Superior temporal gyrus (tissue), 1 donor: Measurements from ENCODE around the gene SPRED3.
"Not testable (repeated sequence)": the region's sequence is repeated elsewhere in the genome, so short reads cannot be mapped to it uniquely, and the experiment has no call there.

ENCODE experiments used
- DNase-seq: peaks from one replicate; pipeline ENCODE4 v3.0.0-alpha.2; 2016; ENCODE audit errors: extremely low spot score

Gene SPRED3, protein sequence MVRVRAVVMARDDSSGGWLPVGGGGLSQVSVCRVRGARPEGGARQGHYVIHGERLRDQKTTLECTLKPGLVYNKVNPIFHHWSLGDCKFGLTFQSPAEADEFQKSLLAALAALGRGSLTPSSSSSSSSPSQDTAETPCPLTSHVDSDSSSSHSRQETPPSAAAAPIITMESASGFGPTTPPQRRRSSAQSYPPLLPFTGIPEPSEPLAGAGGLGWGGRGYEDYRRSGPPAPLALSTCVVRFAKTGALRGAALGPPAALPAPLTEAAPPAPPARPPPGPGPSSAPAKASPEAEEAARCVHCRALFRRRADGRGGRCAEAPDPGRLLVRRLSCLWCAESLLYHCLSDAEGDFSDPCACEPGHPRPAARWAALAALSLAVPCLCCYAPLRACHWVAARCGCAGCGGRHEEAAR

DNA sequence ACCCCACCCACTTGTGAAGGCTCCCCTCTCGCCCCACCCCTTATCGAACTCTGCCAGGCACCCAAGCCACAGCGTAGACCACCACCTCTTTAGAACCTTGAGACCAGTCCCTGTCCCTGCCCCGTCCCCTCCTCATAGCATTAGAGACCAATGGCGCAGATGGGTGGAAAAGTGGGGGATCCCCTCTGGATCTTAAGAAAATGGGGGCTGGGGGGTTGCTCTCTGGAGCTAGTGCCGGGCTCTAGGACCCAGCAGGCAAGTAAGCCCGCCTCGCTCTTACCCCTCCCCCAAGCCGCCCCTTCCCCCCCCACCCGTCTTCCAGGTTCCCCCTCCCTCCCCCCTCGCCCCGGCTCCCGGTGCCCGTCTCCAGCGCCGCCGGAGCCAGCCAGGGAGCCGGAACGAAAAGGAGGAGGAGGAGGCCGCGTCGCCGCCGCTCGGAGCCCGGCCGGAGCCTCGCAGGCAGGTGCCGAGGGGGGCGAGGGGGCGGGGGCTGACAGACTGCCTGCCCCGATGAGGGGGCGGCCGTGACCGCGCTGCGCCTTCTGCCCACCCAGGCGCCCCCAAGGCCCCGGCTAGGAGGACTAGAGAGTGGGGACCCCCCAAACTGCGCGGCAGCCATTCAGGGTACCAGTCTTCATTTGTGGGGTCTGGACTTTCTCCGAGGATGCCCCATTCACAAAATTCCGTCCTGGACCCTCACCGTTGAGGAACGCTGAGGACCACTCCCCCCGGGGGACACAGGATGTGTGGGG lies at the start of gene SPRED3:
Gene SPRED3 (plus strand): TSS at position 349 of the 752 bp plus-strand sequence. CDS start 1,606 bp downstream, outside the sequence.
- no peak for DNase-seq

DNA sequence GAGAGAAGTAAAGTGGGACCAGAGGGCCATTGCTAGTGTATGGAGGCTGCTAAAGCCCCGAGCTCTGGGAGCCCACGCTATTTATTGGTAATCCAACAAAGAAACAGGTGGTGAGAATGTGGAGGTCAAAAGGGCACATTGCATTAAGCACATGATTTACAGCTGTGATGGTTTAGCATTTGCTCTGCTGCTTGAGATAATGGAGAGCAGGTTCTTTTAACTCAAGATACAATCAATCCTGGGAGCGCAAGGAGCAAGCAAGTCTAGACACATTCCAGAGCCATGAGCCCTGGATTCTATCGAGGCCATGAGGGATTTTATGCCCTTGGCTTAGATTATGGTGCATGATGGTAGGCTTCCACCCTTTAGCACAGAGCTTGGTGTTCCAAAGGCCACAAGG lies 49.5 kb upstream of the SPRED3 start:
- DNase-seq: not testable (repeated sequence)

DNA sequence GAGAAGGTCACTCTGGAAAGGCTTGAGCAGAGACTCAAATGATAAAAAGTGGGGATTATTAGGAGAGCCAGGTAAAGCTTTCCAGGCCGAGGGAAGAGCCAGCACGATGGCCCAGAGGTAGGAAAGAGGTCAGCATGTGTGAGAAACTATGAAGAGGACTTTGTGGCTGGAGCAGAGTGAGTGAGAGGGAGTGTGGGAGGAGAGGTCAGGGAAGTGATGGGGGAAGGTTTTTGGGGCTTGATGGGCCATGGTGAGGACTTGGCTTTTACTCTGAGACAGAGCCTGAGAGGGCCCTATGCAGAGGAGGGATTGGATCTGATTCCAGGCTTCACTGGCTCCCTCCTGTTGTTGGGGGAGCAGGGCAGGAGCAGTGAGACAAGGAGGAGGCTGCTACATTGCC lies 47.6 kb upstream of the SPRED3 start:
- no peak for DNase-seq

DNA sequence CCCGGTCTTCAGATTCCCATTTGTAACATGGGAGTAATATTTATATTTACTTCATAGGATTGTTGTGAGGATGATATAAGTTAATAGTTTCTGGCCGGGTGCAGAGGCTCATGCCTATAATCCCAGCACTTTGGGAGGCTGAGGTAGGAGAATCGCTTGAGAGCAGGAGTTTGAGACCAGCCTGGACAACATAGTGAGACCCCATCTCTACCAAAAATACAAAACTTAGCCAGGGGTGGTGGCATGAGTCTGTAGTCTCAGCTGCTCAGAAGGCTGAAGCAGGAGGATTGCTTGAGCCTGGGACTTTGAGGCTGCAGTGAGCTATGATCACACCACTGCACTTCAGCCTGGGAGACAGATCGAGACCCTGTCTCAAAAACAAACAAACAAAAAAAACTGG lies 41.7 kb upstream of the SPRED3 start:
- no peak for DNase-seq

DNA sequence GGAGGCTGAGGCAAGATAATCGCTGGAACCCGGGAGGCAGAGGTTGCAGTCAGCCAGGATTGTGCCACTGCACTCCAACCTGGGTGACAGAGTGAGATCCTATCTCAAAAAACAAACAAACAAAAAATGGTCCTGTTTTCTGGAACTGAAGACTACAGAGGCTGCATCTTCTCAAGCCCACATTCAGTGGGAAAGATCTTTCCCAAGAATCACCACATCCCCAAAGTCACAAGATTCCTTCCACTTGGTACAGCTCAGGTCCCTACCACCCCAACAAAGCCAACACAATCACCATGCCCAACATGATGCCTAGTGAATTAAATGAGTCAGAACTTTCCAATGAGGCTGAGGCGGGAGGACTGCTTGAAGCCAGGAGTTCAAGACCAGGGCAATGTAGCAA lies 37.6 kb upstream of the SPRED3 start:
- no peak for DNase-seq

DNA sequence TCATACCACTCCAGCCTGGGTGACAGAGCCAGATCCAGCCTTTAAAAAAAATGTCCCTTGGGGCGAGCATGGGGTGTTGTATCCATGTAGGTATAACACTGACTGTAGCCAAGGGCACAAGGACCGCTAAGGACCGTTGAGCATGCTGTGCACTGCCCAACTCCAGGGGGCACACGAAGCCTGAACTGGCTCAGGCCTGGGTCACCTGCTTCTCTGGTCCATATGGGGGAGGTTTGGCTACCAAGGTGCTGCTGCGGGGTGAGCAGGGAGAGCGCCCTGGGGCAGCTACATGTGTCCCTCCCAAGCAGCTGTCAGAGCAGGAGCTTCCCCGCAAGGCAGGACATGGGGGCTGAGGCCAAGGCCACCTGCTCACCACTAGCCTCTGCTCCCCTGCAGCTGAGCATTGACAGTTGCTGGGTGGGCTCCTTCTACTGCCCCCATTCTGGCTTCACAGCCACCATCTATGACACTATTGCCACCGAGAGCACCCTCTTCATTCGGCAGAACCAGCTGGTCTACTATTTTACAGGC lies 36.6 kb upstream of the SPRED3 start:
- no peak for DNase-seq

DNA sequence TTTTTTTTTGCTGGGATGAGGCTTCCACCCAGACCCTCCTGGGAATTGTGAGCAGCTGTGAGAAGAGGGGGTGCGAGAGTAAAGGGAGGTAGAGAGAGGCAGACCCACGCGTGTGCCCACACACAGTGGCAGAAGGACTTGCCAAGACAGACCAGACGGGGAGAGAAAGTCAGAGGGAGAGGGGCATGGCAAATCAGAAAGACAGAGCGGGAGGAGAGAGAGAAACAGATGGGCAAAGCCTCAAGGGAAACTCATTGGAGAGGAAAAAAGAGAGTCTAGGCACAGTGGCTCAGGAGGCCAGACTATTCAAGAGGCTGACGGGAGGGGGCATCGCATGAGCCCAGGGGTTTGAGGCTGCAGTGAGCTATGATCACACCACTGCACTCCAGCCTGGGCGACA lies 35.9 kb upstream of the SPRED3 start:
- no peak for DNase-seq

DNA sequence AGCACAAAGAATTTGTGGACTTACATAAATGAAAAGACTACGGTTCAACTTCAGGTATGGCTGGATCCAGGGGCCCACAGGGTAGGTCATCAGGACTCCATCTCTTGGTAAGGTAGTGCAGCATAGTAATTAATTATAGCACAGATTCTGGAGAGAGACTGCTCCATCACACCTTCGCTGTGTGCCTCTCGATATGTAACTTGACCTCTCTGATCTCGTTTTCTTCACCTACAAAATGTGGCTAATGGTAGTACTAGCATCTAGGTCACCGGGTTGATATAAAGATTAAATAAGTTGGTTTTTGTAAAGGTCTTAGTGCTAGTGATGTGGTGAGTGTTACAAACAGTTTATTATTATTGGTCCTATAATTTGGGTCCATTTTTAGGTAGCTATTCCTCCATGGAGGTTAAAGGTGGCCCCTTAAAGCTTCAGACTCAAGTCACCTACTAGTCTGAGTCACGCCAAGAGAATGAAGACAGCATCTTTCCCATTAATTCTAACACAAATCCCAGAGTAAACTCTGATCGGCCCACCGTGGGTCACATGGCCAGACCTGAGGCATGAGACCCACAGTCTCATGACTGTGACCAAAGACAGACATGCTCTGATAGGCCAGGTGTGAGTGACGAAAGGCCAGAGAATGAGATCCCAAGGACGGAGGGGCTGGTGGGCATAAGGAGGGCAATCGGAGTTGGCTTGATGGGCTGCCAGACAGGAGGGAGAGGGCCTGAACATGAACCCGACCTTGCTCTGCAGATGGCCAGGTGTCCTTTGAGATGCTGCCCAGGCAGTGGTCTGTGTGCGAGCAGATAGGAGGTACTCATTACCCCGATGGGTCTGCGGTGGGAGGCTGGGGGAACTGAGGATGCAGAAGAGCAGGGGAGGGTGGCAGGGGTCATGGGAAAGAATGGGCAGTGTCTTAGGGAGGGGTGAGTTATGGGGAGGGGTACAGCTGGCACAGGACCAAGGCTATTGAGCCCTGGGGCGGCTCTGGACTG lies 32.5 kb upstream of the SPRED3 start:
- no peak for DNase-seq

DNA sequence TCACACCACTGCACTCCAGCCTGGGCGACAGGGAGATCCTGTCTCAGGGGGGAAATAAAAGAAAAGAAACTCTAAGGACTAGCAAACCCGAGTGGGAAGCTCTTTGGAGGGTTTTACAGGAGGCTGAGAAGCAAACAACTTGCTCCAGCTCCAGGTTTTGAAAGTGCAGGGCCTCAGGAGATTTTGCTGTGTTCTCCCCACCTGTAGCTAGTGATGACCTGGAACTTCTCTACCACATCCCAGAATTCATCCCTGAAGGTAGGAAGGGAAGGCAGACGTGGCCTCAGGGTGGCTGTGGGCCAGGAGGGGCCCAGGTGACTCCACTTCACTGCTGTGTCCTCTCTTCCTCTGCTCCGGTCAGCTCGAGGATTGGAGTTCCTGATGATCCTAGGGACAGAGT lies 30.4 kb upstream of the SPRED3 start:
- DNase-seq: no peak

DNA sequence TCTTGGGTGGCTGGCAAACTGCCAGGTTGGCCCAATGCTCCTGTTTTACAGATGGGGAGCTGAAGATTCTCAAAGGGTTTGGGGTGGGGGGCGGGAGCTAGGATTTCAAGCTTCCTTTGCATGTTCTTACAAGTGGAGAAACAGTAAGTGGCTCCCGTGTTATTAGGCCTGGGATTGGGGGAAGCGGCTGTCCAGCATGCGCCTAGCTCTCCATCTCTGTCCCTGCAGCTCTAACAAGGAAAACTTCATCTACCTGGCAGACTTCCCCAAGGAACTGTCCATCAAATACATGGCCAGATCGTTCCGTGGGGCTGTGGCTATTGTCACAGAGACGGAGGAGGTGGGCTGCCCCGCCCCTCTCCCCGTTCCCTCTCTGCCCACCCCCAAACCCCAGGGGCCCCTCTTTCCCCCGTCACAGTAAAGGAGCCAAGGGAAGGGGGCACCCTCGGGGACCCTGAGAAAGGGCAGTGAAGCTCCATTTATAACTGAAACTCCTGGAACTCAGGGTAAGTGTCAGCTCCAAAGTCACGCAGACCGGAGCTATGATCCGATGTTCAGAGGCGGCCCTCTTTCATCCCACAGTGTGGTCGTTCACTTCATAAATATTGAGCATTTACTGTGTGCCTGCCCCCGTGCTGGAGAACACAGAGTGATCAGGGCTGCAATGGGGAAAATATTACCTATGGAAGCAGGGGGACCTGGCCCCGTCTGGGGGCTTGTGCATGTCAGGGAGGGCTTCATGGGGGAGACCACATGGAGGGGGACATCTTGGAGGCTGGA lies 29.1 kb upstream of the SPRED3 start:
- no peak for DNase-seq

DNA sequence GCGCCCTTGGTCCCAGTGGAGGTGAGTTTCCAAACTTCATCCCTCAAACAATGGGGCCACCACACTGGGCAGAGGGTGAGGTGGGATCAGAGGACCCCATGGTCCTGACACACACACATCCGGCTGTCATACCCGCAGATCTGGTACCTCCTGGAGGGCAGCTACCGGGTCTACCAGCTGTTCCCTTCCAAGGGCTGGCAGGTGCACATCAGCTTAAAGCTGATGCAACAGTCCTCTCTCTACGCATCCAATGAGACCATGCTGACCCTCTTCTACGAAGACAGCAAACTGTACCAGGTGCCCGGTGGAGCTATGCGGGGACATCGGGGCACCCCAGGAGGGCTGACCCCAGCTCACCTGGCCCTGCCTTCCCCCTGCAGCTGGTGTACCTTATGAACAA lies 28.1 kb upstream of the SPRED3 start:
- DNase-seq: no peak

DNA sequence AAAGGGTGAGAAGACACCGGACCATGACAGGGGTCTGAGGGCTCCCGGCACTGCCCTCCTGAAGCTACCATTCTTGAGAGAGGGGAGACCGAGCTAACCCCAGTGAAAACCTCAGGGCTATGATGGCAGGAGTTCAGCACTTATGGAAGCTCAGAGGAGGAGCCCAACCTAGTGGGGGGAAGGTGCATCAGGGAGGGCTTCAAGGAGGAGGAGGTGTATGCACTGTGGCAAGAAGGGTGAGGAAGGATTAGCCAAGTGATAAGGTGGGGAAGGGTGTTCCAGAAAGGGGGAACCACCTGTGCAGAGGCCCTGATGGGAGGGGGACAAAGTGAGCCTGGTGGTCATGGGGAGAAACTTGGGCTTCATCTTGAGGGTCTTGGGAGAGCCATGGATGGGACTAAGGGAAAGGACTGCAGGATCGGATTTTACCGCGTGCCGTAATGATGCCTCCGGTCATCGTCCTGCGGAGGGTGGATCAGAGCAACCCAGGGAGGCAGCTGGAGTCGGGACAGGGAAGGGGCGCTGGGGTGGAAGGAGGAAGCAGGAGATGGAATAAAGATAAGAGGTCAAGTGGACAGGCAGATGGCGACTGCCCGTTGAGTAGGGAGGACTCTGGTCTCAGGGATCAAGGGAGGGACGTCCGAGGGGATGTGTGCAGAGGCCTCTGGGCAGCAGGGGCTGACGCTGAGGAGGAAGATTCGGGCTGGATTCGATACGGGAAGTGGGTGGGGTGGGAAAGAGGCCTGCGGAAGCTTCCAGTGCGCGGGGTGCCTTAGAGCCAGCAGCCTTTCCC lies 27.5 kb upstream of the SPRED3 start:
- DNase-seq: no peak

DNA sequence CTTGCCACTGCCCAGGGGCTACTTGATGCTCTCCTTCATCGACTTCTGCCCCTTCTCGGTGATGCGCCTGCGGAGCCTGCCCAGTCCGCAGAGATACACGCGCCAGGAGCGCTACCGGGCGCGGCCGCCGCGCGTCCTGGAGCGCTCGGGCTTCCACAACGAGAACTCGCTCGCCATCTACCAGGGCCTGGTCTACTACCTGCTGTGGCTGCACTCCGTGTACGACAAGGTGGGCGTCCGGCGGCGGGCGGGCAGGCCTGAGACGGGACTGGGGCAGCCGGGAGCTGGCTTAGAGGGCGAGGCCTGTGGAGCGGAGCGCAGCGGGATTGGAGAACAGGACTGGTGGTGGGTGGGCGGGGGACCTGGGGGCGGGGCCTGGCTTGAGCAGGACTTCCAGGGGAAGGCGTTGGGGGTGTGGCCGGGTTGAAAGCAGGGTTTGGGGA lies 26.8 kb upstream of the SPRED3 start:
- peak; percentile 27 for DNase-seq

DNA sequence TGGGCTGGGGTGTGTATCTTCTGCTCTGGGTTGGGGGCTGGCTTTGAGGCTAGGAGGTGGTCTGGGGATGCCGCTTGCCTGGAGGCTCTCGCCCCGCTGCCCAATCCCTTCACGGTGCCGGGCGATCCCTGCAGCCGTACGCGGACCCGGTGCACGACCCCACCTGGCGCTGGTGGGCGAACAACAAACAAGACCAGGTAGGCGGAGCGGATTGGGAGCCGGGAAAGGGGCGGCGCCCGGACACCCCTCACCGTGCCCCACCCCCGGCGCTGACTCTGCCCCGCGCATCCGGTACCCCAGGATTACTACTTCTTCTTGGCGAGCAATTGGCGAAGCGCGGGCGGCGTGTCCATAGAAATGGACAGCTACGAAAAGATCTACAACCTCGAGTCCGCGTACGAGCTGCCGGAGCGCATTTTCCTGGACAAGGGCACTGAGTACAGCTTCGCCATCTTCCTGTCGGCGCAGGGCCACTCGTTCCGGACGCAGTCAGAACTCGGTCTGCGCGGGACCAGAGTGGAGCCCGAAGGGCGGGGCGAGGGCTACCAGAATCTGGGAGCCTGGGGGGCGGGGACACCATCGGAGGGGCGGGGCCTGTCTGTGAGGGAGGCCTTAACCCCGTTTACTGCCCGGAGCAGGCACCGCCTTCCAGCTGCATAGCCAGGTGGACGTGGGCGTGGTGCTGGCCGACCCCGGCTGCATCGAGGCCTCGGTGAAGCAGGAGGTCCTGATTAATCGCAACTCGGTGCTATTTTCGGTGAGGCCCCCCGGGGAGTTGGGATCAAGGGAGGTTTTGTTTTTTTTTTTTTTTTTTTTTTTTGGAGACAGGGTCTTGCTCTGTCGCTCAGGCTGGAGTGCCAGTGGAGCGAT lies 26.2 kb upstream of the SPRED3 start:
- DNase-seq: no peak

DNA sequence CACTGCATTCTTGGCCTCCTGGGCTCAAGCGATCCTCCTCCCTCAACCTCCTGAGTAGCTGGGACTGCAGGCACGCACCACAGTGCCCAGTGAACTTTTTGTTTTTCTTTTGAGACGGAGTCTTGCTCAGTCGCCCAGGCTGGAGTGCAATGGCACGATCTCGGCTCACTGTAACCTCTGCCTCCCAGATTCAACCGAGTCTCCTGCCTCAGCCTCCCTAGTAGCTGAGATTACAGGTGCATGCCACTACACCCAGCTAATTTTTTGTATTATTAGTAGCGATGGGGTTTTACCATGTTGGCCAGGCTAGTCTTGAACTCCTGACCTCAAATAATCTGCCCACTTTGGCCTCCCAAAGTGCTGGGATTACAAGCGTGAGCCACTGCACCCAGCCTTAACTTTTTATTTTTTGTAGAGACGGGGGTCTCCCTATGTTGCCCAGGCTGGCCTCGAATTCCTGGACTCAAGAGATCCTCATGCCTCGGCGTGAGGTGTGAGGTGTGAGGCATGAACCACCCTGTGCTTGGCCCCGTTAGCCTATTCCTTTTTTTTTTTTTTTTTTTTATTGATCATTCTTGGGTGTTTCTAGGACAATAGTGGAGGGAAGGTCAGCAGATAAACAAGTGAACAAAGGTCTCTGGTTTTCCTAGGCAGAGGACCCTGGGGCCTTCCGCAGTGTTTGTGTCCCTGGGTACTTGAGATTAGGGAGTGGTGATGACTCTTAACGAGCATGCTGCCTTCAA lies 25.4 kb upstream of the SPRED3 start:
- not testable (repeated sequence) for DNase-seq

DNA sequence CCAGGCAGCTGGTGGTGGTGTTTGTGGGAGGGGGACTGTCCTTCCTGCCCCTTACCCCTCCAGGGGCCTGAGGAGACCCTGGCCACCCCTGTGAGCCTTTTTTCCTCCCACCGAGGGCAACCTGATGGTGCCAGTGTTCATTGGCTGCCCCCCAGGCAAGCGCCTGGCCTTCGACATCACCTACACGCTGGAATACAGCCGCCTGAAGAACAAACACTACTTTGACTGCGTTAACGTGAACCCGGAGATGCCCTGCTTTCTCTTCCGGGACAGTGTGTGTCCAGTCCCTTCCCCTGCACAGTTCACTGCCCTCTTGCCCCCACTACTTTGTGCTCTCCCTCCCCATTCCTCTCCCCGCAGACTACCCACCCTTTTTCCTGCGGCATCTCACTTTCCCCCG lies 21.5 kb upstream of the SPRED3 start:
- DNase-seq: no peak

DNA sequence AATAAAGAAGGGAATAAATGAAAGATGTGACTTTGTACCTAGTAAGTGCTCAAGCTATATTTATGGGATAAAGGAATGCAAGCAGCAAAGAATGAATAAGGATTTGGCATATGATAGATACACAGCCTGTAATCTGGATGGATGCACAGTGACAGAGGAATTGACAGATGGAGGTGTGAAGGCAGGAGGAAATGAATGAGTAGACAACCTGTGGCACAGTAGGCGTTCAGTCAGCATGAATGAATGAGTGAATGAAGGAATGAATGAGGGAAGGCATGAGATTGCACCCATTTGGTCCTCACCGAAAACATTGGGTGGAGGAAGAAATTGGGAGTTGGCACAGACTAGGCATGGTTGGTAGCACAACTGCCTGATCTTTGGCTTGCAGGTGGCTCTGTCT lies 18.9 kb upstream of the SPRED3 start:
- no peak for DNase-seq

DNA sequence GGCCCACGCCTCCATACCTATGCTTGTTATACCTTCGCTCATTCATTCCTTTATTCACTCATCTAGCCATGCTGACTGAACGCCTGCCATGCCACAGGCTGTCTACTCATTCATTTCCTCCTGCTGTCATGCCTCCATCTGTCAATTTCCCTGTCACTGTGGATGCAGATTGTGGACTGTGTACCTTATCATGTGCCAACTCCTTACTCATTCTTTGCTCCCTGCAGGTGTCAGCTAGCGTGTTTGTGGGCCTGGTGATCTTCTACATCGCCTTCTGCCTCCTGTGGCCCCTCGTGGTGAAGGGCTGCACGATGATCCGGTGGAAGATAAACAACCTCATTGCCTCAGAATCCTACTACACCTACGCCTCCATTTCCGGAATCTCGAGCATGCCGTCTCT lies 18.2 kb upstream of the SPRED3 start:
- DNase-seq: no peak
